ENCODE results near the gene ULK4.
A peak's percentile ranks its signal among the peaks of the same experiment; 100 is the strongest.
"Not testable (repeated sequence)": the region's sequence is repeated elsewhere in the genome, so short reads cannot be mapped to it uniquely, and the experiment has no call there.

ULK4 gene

DNA sequence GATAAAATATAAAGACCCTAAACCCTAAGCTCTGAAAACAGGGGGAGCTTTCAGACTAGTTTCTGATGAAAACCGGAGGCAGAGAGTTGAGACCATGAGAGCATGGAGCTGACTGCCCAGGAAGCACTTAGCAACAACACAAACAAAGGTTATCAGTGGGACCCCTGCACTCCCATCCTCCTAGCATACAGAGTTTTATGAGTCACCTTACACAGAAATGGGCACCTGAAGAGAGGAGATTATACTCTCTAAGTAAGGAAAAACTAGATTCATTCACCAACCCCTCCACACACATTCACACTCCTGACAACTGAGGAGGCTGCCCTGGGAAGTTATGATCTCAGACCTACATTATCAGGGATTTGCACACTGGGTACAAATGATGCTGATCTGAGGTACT lies 261.7 kb downstream of the ULK4 start:
- no peaks in the 10 kb centered on the region for H3K27me3 ChIP-seq (ENCODE audit: control insufficient read depth, low read length)
- H3K4me1 ChIP-seq (ENCODE audit: control insufficient read depth, low read length) = no peaks in the 10 kb centered on the region
- H3F3A ChIP-seq (ENCODE audit: control insufficient read depth, insufficient read depth) = no peaks in the 10 kb centered on the region
- no peak overlapping the region for H3K4me3 ChIP-seq (ENCODE audit: low read length)
- no peak overlapping the region for H3K4me2 ChIP-seq (ENCODE audit: low read length)
- TF ChIP-seq, protein P1, sequence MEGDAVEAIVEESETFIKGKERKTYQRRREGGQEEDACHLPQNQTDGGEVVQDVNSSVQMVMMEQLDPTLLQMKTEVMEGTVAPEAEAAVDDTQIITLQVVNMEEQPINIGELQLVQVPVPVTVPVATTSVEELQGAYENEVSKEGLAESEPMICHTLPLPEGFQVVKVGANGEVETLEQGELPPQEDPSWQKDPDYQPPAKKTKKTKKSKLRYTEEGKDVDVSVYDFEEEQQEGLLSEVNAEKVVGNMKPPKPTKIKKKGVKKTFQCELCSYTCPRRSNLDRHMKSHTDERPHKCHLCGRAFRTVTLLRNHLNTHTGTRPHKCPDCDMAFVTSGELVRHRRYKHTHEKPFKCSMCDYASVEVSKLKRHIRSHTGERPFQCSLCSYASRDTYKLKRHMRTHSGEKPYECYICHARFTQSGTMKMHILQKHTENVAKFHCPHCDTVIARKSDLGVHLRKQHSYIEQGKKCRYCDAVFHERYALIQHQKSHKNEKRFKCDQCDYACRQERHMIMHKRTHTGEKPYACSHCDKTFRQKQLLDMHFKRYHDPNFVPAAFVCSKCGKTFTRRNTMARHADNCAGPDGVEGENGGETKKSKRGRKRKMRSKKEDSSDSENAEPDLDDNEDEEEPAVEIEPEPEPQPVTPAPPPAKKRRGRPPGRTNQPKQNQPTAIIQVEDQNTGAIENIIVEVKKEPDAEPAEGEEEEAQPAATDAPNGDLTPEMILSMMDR (IDR thresholded peaks at IDR 0.05; ENCODE audit: low read depth, low read length, poor library complexity, severe bottlenecking) = no peak
- TF ChIP-seq EZH2phosphoT487 (IDR thresholded peaks at IDR 0.05; ENCODE audit: borderline replicate concordance, low read length) = no peak
- no peak overlapping the region for H3K27ac ChIP-seq (ENCODE audit: low read depth, low read length)
- H3K9me3 ChIP-seq (ENCODE audit: control insufficient read depth, insufficient read depth, low read length) = no peaks in the 10 kb centered on the region
- no peaks in the 10 kb centered on the region for H3K9me2 ChIP-seq (replicated peaks; ENCODE audit: control insufficient read depth, low read length)
- no peaks in the 10 kb centered on the region for H3K79me2 ChIP-seq (ENCODE audit: control insufficient read depth, low read length)
- no peaks in the 10 kb centered on the region for H4K20me1 ChIP-seq (ENCODE audit: control insufficient read depth, insufficient read depth, low read depth, low read length)
- no peaks in the 10 kb centered on the region for H3K36me3 ChIP-seq (ENCODE audit: control insufficient read depth, low read length)

DNA sequence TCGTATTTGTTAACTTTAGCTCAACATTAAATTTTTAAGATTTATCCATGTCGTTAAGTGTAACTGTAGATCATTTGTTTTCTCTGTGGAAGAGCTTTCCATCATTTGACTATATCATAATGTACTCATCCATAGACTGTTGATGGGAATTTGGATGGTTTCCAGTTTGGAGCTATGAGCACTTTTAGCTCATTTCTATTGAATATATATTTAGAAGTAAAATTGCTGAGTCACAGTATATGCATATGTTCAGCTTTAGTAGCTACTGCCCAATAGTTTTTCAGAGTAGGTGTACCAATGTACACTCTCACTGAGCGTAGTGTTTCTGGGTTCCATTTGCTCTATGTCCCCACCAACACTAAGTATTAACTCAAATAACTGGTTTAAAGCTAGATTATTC lies 263.0 kb downstream of the ULK4 start:
- H3K4me2 ChIP-seq (ENCODE audit: low read length) = no peak overlapping the region
- no peak overlapping the region for H3K27ac ChIP-seq (ENCODE audit: low read depth, low read length)
- no peak overlapping the region for H3K4me3 ChIP-seq (ENCODE audit: low read length)
- H3K27me3 ChIP-seq (ENCODE audit: control insufficient read depth, low read length) = no peaks in the 10 kb centered on the region
- H3K9me2 ChIP-seq (replicated peaks; ENCODE audit: control insufficient read depth, low read length) = no peaks in the 10 kb centered on the region
- H4K20me1 ChIP-seq (ENCODE audit: control insufficient read depth, insufficient read depth, low read depth, low read length) = no peaks in the 10 kb centered on the region
- no peaks in the 10 kb centered on the region for H3K36me3 ChIP-seq (ENCODE audit: control insufficient read depth, low read length)
- no peaks in the 10 kb centered on the region for H3K9me3 ChIP-seq (ENCODE audit: control insufficient read depth, insufficient read depth, low read length)
- no peak for TF ChIP-seq EZH2phosphoT487 (IDR thresholded peaks at IDR 0.05; ENCODE audit: borderline replicate concordance, low read length)
- TF ChIP-seq, protein P1 (IDR thresholded peaks at IDR 0.05; ENCODE audit: low read depth, low read length, poor library complexity, severe bottlenecking) = no peak
- H3K4me1 ChIP-seq (ENCODE audit: control insufficient read depth, low read length) = no peaks in the 10 kb centered on the region
- no peaks in the 10 kb centered on the region for H3K79me2 ChIP-seq (ENCODE audit: control insufficient read depth, low read length)
- H3F3A ChIP-seq (ENCODE audit: control insufficient read depth, insufficient read depth) = no peaks in the 10 kb centered on the region

DNA sequence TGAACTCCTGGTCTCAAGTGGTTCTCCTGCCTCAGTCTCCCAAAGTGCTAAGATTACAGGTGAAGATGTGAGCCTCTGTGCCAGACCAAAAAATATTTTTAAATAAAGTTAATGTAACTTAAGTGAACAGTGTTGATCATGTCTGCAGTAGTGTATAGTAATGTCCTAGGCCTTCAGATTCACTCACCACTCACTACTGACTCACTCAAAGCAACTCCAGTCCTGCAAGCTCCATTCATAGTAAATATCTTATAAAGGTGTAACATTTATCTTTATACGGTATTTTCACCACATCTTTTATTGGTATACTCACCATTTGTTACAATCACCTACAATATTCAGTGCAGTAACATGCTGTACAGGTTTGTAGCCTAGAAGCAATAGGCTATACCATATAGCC lies 264.2 kb downstream of the ULK4 start:
- Histone ChIP-seq H4K20me1 (ENCODE audit: control insufficient read depth, insufficient read depth, low read depth, low read length) (no peaks in the 10 kb centered on the region), H3K36me3 (ENCODE audit: control insufficient read depth, low read length) (no peaks in the 10 kb centered on the region), H3K9me3 (ENCODE audit: control insufficient read depth, insufficient read depth, low read length) (no peaks in the 10 kb centered on the region), H3K4me3 (ENCODE audit: low read length) (no peak overlapping the region), H3K27me3 (ENCODE audit: control insufficient read depth, low read length) (no peaks in the 10 kb centered on the region), H3K9me2 (replicated peaks; ENCODE audit: control insufficient read depth, low read length) (no peaks in the 10 kb centered on the region), H3K4me2 (ENCODE audit: low read length) (no peak overlapping the region), H3K27ac (ENCODE audit: low read depth, low read length) (no peak overlapping the region), H3K4me1 (ENCODE audit: control insufficient read depth, low read length) (no peaks in the 10 kb centered on the region), H3F3A (ENCODE audit: control insufficient read depth, insufficient read depth) (no peaks in the 10 kb centered on the region), H3K79me2 (ENCODE audit: control insufficient read depth, low read length) (no peaks in the 10 kb centered on the region)
- TF ChIP-seq EZH2phosphoT487 (IDR thresholded peaks at IDR 0.05; ENCODE audit: borderline replicate concordance, low read length) = no peak
- TF ChIP-seq, protein P1 (IDR thresholded peaks at IDR 0.05; ENCODE audit: low read depth, low read length, poor library complexity, severe bottlenecking) = no peak

DNA sequence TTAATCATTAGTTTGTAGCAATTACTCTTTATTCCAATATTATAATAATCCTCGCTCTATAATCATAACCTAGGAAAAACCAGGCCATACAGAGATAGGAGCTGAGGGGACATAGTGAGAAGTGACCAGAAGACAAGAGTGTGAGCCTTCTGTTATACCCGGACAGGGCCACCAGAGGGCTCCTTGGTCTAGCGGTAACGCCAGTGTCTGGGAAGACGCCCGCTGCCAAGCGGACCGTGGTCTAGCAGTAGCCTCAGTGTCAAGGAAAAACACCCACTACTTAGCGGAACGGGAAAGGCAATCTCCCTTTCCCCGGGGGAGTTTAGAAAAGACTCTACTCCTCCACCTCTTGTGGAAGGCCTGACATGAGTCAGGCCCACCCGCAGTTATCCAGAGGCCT lies 266.1 kb downstream of the ULK4 start:
- H3F3A ChIP-seq (ENCODE audit: control insufficient read depth, insufficient read depth); H3K4me3 ChIP-seq (ENCODE audit: low read length); H3K4me1 ChIP-seq (ENCODE audit: control insufficient read depth, low read length); H3K4me2 ChIP-seq (ENCODE audit: low read length); H3K36me3 ChIP-seq (ENCODE audit: control insufficient read depth, low read length); H3K27ac ChIP-seq (ENCODE audit: low read depth, low read length); H3K27me3 ChIP-seq (ENCODE audit: control insufficient read depth, low read length); H3K9me2 ChIP-seq (replicated peaks; ENCODE audit: control insufficient read depth, low read length); H3K9me3 ChIP-seq (ENCODE audit: control insufficient read depth, insufficient read depth, low read length); H4K20me1 ChIP-seq (ENCODE audit: control insufficient read depth, insufficient read depth, low read depth, low read length); H3K79me2 ChIP-seq (ENCODE audit: control insufficient read depth, low read length): not testable (repeated sequence)
- TF ChIP-seq, protein P1 (IDR thresholded peaks at IDR 0.05; ENCODE audit: low read depth, low read length, poor library complexity, severe bottlenecking) = peak; percentile 53

Data from DOHH2 (cell line).